Spinal cord (tissue), 10 donors: ENCODE measurements around the gene FAP. TPM values are rescaled to one million over a fixed set of nuclear protein-coding genes. Genes with fewer than 3 reads are reported as not detected.

Source experiments
- DNase-seq, 6 donors: peaks; one replicate each; pipeline versions ENCODE4 v3.0.0 to v3.0.0-alpha.2; 2013 to 2015; ENCODE audit warnings: low spot score in 6 of 6, low read depth in 4 of 6
- H3K27ac ChIP-seq: one replicate; pipeline ENCODE4 v1.5.1; 2013; ENCODE audit warnings: low read depth, low read length, control low read depth
- H3K27me3 ChIP-seq: one replicate; pipeline ENCODE4 v1.6.1; 2013; ENCODE audit warnings: low read length; ENCODE audit not compliant: control insufficient read depth, insufficient read depth
- H3K36me3 ChIP-seq: one replicate; pipeline ENCODE4 v1.6.1; 2013; ENCODE audit warnings: low read length; ENCODE audit not compliant: control insufficient read depth, insufficient read depth
- H3K4me1 ChIP-seq: one replicate; pipeline ENCODE4 v1.6.1; 2013; ENCODE audit warnings: low read length; ENCODE audit not compliant: control insufficient read depth, insufficient read depth
- H3K4me3 ChIP-seq: one replicate; pipeline ENCODE4 v1.5.1; 2013; ENCODE audit warnings: low read depth, low read length, control low read depth
- H3K9me3 ChIP-seq: one replicate; pipeline ENCODE4 v1.6.1; 2013; ENCODE audit warnings: low read length; ENCODE audit not compliant: control insufficient read depth, insufficient read depth
- WGBS: methylation state at CpG from one replicate; pipeline ENCODE4 v1.1.5; 2013; ENCODE audit warnings: missing lambda C conversion rate; ENCODE audit not compliant: insufficient coverage; 5-methylcytosine and 5-hydroxymethylcytosine counted together
- polyA plus RNA-seq, 2 donors: library from polyadenylated mRNA; unstranded; fragments of 120-200 nt; gene quantifications; one replicate each; pipeline ENCODE4 v1.2.1, GENCODE V29; 2013; ENCODE audit not compliant: insufficient read length in 2 of 2
- total RNA-seq, 2 donors: library from RNA; depleted of rRNA in 1 of 2; stranded (reverse); fragments of 120-200 nt in 1 of 2; fragments of >200 nt in 1 of 2; gene quantifications; one replicate each; pipeline versions ENCODE4 v1.2.3 to v1.2.4, GENCODE V29; 2013 to 2014
- donor health status: healthy.

Gene FAP
- total and polyA plus RNA-seq, 4 donors = 10.2 to 27.6 (median 17.3) TPM

- H3K4me1 ChIP-seq = no peaks in the 10 kb centered on the region
- no CpG with 5 or more reads among the region's 2 CpGs for whole genome bisulfite sequencing
- no peak for DNase-seq
- H3K27ac ChIP-seq = no peak overlapping the region
- H3K36me3 ChIP-seq = no peaks in the 10 kb centered on the region
- no peak overlapping the region for H3K4me3 ChIP-seq
- no peaks in the 10 kb centered on the region for H3K27me3 ChIP-seq
- H3K9me3 ChIP-seq = no peaks in the 10 kb centered on the region
Measured at GRCh38 chr2:162182395-162182794, 60.9 kb downstream of the FAP start.

GRCh38 chr2:162177301-162177700, 65.9 kb downstream of the FAP start:
- no peak overlapping the region for H3K4me3 ChIP-seq
- DNase-seq = no peak
- no peaks in the 10 kb centered on the region for H3K27me3 ChIP-seq
- no peak overlapping the region for H3K27ac ChIP-seq
- no peaks in the 10 kb centered on the region for H3K9me3 ChIP-seq
- H3K4me1 ChIP-seq = no peaks in the 10 kb centered on the region
- WGBS = 65% methylated on average over 2 of the region's 4 CpGs
- H3K36me3 ChIP-seq = no peaks in the 10 kb centered on the region

- H3K4me1 ChIP-seq = no peaks in the 10 kb centered on the region
- no peaks in the 10 kb centered on the region for H3K27me3 ChIP-seq
- DNase-seq = no peak
- H3K27ac ChIP-seq = no peak overlapping the region
- no peak overlapping the region for H3K4me3 ChIP-seq
- WGBS = 52% methylated on average over 2 of the region's 3 CpGs
- H3K9me3 ChIP-seq = no peaks in the 10 kb centered on the region
- no peaks in the 10 kb centered on the region for H3K36me3 ChIP-seq
Measured at GRCh38 chr2:162175714-162176113, 67.5 kb downstream of the FAP start.

- Histone ChIP-seq H3K36me3 (no peaks in the 10 kb centered on the region), H3K27me3 (no peaks in the 10 kb centered on the region), H3K4me1 (no peaks in the 10 kb centered on the region), H3K9me3 (no peaks in the 10 kb centered on the region), H3K27ac (no peak overlapping the region), H3K4me3 (no peak overlapping the region)
- DNase-seq = no peak
- WGBS = no CpG with 5 or more reads among the region's 5 CpGs
Measured at GRCh38 chr2:162174746-162175145, 68.5 kb downstream of the FAP start.

- Histone ChIP-seq H3K4me3 (no peak overlapping the region), H3K36me3 (no peaks in the 10 kb centered on the region), H3K27me3 (no peaks in the 10 kb centered on the region), H3K4me1 (no peaks in the 10 kb centered on the region), H3K27ac (no peak overlapping the region), H3K9me3 (no peaks in the 10 kb centered on the region)
- peak in 2 of 6 donors; percentile 2 to 80 for DNase-seq
- WGBS = no CpG with 5 or more reads among the region's 1 CpG
Measured at GRCh38 chr2:162172802-162173370, 70.4 kb downstream of the FAP start.

GRCh38 chr2:162166745-162167144, 76.5 kb downstream of the FAP start:
- H3K27me3 ChIP-seq = no peaks in the 10 kb centered on the region
- H3K9me3 ChIP-seq = no peaks in the 10 kb centered on the region
- WGBS = no CpG with 5 or more reads among the region's 4 CpGs
- H3K27ac ChIP-seq = no peak overlapping the region
- H3K4me3 ChIP-seq = no peak overlapping the region
- H3K4me1 ChIP-seq = no peaks in the 10 kb centered on the region
- H3K36me3 ChIP-seq = no peaks in the 10 kb centered on the region
- no peak for DNase-seq

GRCh38 chr2:162166174-162166573, 77.1 kb downstream of the FAP start:
- Histone ChIP-seq H3K36me3 (no peaks in the 10 kb centered on the region), H3K9me3 (no peaks in the 10 kb centered on the region), H3K4me3 (no peak overlapping the region), H3K27me3 (no peaks in the 10 kb centered on the region), H3K27ac (no peak overlapping the region), H3K4me1 (no peaks in the 10 kb centered on the region)
- no peak for DNase-seq

- DNase-seq = no peak
- no peaks in the 10 kb centered on the region for H3K4me1 ChIP-seq
- H3K27me3 ChIP-seq = no peaks in the 10 kb centered on the region
- H3K9me3 ChIP-seq = no peaks in the 10 kb centered on the region
- no peak overlapping the region for H3K4me3 ChIP-seq
- H3K36me3 ChIP-seq = no peaks in the 10 kb centered on the region
- 100% methylated on average over 1 of the region's 2 CpGs for WGBS
- no peak overlapping the region for H3K27ac ChIP-seq
Measured at GRCh38 chr2:162164802-162165201, 78.4 kb downstream of the FAP start.

GRCh38 chr2:162159446-162159845, 83.8 kb downstream of the FAP start:
- H3K27me3 ChIP-seq = no peaks in the 10 kb centered on the region
- no peak overlapping the region for H3K4me3 ChIP-seq
- peak in 1 of 6 donors; percentile 32 for DNase-seq
- no peaks in the 10 kb centered on the region for H3K9me3 ChIP-seq
- H3K36me3 ChIP-seq = no peaks in the 10 kb centered on the region
- no peaks in the 10 kb centered on the region for H3K4me1 ChIP-seq
- no peak overlapping the region for H3K27ac ChIP-seq
- 67% methylated on average over 1 of the region's 6 CpGs for WGBS

- Histone ChIP-seq H3K9me3 (no peaks in the 10 kb centered on the region), H3K36me3 (no peaks in the 10 kb centered on the region), H3K4me3 (no peak overlapping the region), H3K27ac (no peak overlapping the region), H3K27me3 (no peaks in the 10 kb centered on the region), H3K4me1 (no peaks in the 10 kb centered on the region)
- WGBS = 80% methylated on average over 1 of the region's 3 CpGs
- no peak for DNase-seq
Measured at GRCh38 chr2:162156149-162156548, 87.1 kb downstream of the FAP start.
